DMS79 treated with DMSO at 0.1 percent for 48 hours (cell line): ENCODE measurements around the gene UGT1A6.
"Not testable (repeated sequence)": the region's sequence is repeated elsewhere in the genome, so short reads cannot be mapped to it uniquely, and the experiment has no call there.

Source experiments
- DNase-seq: peaks from one replicate; lab custom pipeline; 2025; lab: John Stamatoyannopoulos, UW

Gene UGT1A6

DNA sequence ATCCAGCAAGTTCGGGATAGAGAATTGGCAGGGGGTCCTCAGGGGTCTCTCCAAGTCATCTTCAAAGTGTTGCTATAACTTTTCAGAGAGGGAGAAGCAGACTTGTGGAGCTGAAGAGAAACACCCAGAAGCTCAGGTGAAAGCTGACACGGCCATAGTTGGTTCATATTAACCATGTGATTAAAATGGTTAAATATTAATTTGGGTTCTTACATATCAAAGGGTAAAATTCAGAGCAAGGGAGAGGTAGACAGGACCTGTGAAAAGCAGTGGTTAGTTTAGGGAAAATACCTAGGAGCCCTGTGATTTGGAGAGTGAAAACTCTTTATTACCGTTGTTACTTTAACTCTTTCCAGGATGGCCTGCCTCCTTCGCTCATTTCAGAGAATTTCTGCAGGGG is at the start of gene UGT1A6:
TSS of gene UGT1A6 (plus strand) at position 243 of the 400 bp plus-strand sequence. CDS start at position 358, 115 bp downstream.
- no peak for DNase-seq

- DNase-seq = no peak
Measured at GRCh38 chr2:233643128-233643527, 49.6 kb upstream of the UGT1A6 start.

- not testable (repeated sequence) for DNase-seq
Measured at GRCh38 chr2:233646033-233646432, 46.7 kb upstream of the UGT1A6 start.

- no peak for DNase-seq
Measured at GRCh38 chr2:233650981-233651380, 41.7 kb upstream of the UGT1A6 start.

DNA sequence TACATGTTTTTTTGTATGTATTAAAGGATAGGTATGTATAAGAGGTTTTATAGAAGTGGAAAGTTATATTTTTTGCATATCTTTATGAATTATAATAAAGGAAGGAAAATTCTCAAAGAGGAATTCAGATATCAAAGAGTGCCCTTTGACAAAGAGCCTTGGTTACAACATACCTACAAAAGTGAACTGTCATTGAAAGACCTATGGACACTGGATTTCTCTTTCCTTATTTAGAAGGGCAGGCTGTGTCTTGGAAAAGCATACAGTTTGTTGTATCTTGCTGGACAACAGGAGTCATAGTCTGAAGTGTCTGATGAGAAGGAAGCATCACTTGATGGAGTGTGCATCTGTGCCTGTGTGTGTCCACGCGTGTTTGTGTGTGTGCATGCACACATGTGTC is 41.3 kb upstream of the UGT1A6 start:
- DNase-seq = no peak

- no peak for DNase-seq
Measured at GRCh38 chr2:233654501-233654900, 38.2 kb upstream of the UGT1A6 start.

- DNase-seq = no peak
Measured at GRCh38 chr2:233655043-233655442, 37.6 kb upstream of the UGT1A6 start.

DNA sequence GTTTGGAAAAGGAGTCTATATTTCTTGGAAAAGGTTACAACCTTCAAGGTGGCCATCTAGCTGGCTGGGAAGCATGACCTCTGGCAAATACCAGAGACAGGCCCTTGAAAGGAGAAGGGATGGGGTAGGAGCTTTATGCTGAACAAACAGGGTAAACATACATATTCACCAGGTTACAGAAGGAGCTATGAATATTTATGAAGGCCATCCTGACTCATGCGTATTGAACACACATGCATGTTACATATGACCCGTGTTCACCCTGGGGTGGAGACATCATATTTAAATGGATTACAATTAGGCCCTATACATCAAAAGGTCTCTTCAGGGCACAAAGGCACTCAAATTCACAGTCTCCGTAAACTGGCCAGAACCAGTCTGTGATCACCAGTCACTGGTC is 36.7 kb upstream of the UGT1A6 start:
- not testable (repeated sequence) for DNase-seq

DNA sequence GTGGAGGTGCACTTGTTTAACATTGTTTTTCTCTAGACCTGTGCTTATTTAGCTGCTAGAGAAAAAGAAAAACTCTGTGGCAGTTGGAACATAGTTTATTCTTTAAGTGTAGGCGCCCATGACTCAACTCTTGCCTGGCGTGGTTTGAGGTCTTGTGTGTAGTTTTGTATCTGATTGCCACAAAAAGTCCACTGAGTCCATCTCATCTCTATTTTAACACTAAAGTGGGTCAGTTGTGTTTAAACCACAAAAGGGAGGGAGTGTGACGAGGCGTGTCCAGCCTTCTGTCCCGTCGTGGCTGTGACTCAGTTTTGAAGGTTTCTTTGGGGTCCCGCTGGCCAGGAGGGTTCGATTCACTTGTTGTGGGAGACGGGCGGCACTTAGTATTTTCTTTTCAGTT is 36.2 kb upstream of the UGT1A6 start:
- DNase-seq = no peak

- DNase-seq = no peak
Measured at GRCh38 chr2:233658610-233659009, 34.1 kb upstream of the UGT1A6 start.

DNA sequence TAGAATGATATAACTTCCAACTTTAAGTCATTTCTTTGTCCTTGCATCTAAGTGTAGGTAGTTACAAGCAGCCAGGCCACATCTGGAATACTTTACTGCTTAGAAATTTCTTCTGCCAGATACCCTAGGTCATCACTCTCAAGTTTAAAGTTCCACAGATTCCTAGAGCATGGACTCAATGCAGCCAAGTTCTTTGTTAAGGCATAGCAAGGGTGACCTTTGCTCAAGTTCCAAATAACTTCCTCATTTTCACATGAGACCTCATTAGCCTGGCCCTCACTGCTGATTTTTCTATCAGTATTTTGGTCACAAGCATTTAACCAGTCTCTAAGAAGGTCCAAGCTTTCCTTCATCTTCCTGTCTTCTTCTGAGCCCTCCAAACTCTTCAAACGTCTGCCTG is 28.8 kb upstream of the UGT1A6 start:
- no peak for DNase-seq

DNA sequence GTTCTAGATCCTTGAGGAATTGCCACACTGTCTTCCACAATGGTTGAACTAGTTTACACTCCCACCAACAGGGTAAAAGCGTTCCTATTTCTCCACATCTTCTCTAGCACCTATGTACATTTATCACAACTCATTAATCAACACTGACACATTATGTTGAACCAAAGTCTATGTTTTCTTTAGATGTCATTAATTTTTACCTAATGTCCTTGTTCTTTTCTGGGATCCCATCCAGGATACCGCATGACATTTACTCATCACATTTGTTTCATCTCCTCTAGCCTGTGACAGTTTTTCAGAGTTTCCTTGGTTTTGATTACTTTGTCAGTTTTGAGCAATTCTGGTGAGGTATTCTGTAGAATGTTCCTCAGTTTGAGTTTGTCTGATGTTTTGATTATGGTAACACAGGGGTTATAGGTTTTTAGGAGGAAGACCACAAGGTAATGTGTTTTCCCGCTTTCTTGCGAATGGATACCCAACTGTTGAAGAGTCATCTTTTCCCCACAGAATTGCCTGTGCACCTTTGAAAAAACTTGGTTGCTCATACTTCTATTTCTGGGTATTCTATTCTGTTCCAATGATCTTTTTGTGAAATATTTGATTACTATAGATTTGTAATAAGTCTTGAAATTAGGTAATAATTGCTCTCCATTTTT is 24.0 kb upstream of the UGT1A6 start:
- DNase-seq = no peak

DNA sequence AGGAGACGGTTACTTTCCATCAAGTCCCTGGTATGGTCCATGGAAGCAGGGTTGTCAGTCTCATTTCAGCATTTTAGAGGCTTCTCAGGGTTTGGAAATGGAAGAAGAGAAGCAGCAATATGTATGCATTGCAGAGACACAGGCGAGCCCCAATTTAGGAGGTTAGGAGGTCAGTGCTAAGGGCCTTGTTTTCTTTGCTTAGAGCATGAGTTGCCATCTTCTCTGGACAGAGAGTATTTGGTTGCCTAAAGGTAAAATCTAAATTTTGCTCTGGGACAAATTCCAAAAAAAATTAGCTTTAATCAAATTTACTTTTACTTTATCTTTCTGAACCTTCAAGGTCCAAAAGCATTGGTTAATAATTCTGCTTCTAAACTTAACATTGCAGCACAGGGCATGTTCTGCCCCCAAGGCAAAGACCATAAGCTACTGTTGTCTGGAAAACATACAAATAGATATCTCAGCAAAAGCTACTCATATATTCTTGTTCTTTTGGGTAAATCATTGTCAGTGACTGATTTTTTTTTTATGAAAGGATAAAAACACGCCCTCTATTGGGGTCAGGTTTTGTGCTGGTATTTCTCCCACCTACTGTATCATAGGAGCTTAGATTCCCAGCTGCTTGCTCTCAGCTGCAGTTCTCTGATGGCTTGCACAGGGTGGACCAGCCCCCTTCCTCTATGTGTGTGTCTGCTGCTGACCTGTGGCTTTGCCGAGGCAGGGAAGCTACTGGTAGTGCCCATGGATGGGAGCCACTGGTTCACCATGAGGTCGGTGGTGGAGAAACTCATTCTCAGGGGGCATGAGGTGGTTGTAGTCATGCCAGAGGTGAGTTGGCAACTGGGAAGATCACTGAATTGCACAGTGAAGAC is 21.2 kb upstream of the UGT1A6 start, which contains the start of gene UGT1A9:
TSS of gene UGT1A9 (plus strand) at position 609 of the 872 bp plus-strand sequence. CDS start at position 646, 37 bp downstream.
- DNase-seq = no peak

DNA sequence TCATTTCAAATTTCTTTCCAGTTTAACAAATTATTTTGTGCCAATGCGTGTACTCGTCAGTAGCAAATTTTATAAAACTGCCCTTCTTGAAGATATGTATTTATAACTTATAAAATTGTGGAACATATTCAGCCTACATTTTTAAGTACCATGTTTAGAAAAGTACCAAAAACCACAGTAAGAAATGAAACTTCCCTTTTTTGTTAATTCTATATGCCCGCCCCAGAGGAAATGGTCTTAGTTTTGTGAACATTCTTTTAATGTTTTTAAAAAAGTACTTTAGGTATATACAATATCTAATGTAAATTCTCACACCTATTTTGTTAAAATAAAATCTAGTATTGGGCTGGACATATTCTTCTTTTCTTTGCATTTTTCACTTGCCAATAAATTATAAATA is 19.8 kb upstream of the UGT1A6 start:
- no peak for DNase-seq

DNA sequence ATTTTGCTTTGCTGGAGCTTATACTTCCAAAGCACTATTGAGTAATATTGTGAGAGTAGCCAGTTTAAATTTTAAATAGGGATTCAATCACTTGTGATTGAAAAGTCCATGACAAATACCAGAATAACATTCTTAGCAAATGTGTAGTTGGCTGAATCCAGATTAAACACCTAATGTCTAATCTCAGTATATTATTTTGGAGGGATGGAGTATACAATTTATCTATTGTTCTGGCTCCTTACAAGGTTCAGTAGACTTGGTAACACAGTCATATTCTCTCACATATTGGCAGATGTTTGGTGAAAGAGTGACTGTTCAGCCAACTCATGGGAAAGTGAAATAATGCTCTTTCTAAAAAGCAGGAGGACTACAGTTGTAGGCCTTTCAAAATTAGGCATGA is 18.8 kb upstream of the UGT1A6 start:
- no peak for DNase-seq

GRCh38 chr2:233674314-233674713 is 18.4 kb upstream of the UGT1A6 start:
- DNase-seq = no peak

GRCh38 chr2:233674995-233675394 is 17.7 kb upstream of the UGT1A6 start:
- DNase-seq = no peak

GRCh38 chr2:233676046-233676445 is 16.6 kb upstream of the UGT1A6 start:
- no peak for DNase-seq

DNA sequence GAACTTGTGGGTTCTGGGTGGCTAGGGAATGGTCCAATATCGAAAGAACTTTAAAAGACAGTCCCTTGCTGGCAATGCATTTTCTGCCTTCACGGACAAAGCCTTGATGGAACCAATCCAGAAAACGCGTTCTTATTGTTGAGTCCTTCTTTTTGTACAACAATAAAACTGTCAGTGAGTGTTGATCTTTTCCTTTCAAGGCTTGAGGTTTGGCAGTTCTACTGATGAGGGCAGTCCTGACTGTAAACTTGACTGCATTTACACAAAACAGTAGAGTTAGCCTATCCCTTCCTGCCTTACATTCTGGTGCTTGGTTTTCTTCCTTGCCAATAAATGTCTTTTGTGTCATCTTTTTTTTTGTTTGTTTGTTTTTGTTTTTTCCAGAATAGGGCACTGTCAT is 13.5 kb upstream of the UGT1A6 start:
- DNase-seq = no peak

DNA sequence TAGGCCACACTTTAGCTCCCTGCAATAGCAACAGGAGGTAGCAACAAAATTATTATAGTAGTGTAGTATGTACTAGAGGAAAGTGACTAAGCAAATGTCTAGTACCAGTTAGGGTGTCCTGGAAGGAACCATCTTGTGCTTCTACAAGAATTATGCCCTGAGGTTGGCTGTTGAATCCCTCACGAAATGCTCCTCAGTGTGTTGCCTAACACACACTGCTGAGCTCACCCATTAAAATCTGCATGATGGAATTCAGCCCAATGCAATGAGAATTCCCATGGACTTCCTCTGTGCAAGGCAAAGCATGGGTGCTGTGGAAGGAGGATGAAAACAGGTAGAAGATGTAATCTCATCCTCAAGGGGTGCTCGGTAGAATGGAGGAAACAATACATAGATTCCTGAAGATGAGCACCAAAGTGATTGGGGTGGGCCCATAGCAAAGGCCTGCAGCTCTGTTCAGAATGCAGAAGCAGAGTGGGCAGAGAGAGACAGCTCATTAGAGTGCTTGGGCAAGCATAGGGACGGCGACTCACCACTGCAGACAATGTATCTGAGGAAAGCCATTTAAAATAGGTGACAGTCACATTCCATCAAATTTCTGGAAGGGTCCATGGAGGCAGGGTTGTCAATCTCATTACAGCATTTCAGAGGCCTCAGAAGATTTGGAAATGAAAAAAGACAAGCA is 12.2 kb upstream of the UGT1A6 start:
- DNase-seq = no peak

DNA sequence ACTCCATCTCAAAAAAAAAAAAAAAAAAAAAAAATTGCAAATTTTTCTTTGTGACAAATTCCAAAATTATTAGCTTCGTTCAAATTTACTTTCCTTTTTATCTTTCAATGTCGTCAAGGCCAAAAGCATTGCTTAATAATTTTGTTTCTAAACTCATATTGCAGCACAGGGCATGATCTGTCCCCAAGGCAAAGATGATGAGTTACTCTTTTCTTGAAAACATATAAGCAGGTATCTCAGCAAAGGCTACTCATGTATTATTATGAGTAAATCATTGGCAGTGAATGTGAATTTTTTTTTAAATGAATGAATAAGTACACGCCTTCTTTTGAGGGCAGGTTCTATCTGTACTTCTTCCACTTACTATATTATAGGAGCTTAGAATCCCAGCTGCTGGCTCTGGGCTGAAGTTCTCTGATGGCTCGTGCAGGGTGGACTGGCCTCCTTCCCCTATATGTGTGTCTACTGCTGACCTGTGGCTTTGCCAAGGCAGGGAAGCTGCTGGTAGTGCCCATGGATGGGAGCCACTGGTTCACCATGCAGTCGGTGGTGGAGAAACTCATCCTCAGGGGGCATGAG is 11.1 kb upstream of the UGT1A6 start, which contains the start of gene UGT1A7:
TSS of gene UGT1A7 (plus strand) at position 381 of the 579 bp plus-strand sequence. CDS start at position 418, 37 bp downstream.
- no peak for DNase-seq

- no peak for DNase-seq
Measured at GRCh38 chr2:233684640-233685039, 8.1 kb upstream of the UGT1A6 start.
